K562 (cell line): ENCODE measurements around the gene DNAJC12. TPM values are rescaled to one million over a fixed set of nuclear protein-coding genes. Genes with fewer than 3 reads are reported as not detected.

Source experiments
- CREM ChIP-seq: IDR thresholded peaks from 2 replicates; pipeline ENCODE4 v1.6.1; 2014; ENCODE audit warnings: antibody characterized with exemption, low read depth
- ETS2 ChIP-seq: IDR thresholded peaks from 2 replicates; pipeline ENCODE4 v1.6.1; 2016; ENCODE audit warnings: borderline replicate concordance, missing genetic modification characterization, mild to moderate bottlenecking, moderate library complexity, missing compliant biosample characterization; ENCODE audit not compliant: poor library complexity, severe bottlenecking
- HNRNPLL ChIP-seq: fragments of 200-400 bp; formaldehyde crosslinking; IDR thresholded peaks from 2 replicates; pipeline ENCODE4 v1.6.1; 2017; ENCODE audit warnings: low read length, low read depth, mild to moderate bottlenecking; ENCODE audit not compliant: poor library complexity, severe bottlenecking
- NCOR1 ChIP-seq: fragments of 450-650 bp; IDR thresholded peaks from 2 replicates; pipeline ENCODE4 v1.6.1; 2016; ENCODE audit warnings: mild to moderate bottlenecking, moderate library complexity
- POLR2B ChIP-seq: fragments of 450-650 bp; IDR thresholded peaks from 2 replicates; pipeline ENCODE4 v1.6.1; 2018; ENCODE audit warnings: low read depth; ENCODE audit not compliant: partially characterized antibody
- POLR2G ChIP-seq: fragments of 200-400 bp; formaldehyde crosslinking; IDR thresholded peaks from 2 replicates; pipeline ENCODE4 v1.6.1; 2017; ENCODE audit warnings: low read depth, mild to moderate bottlenecking, antibody characterized with exemption, low read length, moderate library complexity
- PTBP1 ChIP-seq: fragments of 200-400 bp; formaldehyde crosslinking; IDR thresholded peaks from 2 replicates; pipeline ENCODE4 v1.6.1; 2017; ENCODE audit warnings: low read depth, low read length
- RBM25 ChIP-seq: fragments of 200-400 bp; formaldehyde crosslinking; IDR thresholded peaks from 2 replicates; pipeline ENCODE4 v1.6.1; 2018; ENCODE audit warnings: low read length, low read depth, moderate library complexity; ENCODE audit not compliant: severe bottlenecking
- ZNF143 ChIP-seq: sonication (generic); formaldehyde crosslinking; IDR thresholded peaks from 2 replicates; pipeline ENCODE4 v1.9.0; 2022; ENCODE audit warnings: mild to moderate bottlenecking, missing genetic modification reagents
- polyA plus RNA-seq, 8 experiments: library from polyadenylated mRNA; depleted of rRNA in 4 of 8; stranded (reverse) in 5 of 8; unstranded in 3 of 8; fragments of >200 nt; fragmentation: Nextera tagmentation in 2 of 8; fragmentation: Illumina TruSeq in 1 of 8; extraction: Ambion mirVana in 2 of 8; extraction: Trizol in 1 of 8; gene quantifications; 2 replicates each; pipeline versions ENCODE4 v1.2.1 to v1.2.3, GENCODE V29; 2011 to 2014; ENCODE audit warnings: inconsistent platforms in 1 of 8, missing spikeins in 1 of 8
- total RNA-seq, 7 experiments: library from RNA; depleted of rRNA in 6 of 7; stranded (reverse); fragments of >200 nt in 6 of 7; fragmentation: Illumina TruSeq in 2 of 7; extraction: Trizol in 2 of 7; gene quantifications; 2 replicates each; pipeline versions ENCODE4 v1.2.1 to v1.2.3, GENCODE V29; 2011 to 2021; ENCODE audit warnings: low replicate concordance in 1 of 7
- TF ChIP-seq, protein P1 (sequence below), 3 experiments: fragments of 200-800 bp in 1 of 3; fragments of 250-450 bp in 1 of 3; fragments of 450-650 bp in 1 of 3; sonication (Bioruptor Pico) in 1 of 3; sonication (Bioruptor generic) in 1 of 3; formaldehyde crosslinking in 1 of 3; IDR thresholded peaks; 2 replicates each; pipeline versions ENCODE4 v1.6.1 to v1.8.0; 2016 to 2022; ENCODE audit warnings: mild to moderate bottlenecking in 2 of 3, missing genetic modification characterization in 2 of 3, missing compliant biosample characterization in 1 of 3, moderate library complexity in 1 of 3
- TF ChIP-seq, protein P2 (sequence below), 2 experiments: fragments of 250-450 bp in 1 of 2; fragments of 450-650 bp in 1 of 2; sonication (Bioruptor Pico) in 1 of 2; IDR thresholded peaks; 2 replicates each; pipeline versions ENCODE4 v1.6.1 to v1.8.0; 2016 to 2021; ENCODE audit warnings: mild to moderate bottlenecking in 2 of 2, moderate library complexity in 2 of 2, missing compliant biosample characterization in 1 of 2, missing genetic modification characterization in 1 of 2
- TF ChIP-seq, protein P3 (sequence below): fragments of 250-450 bp; sonication (Bioruptor Pico); IDR thresholded peaks from 2 replicates; pipeline ENCODE4 v1.4.0; 2020; ENCODE audit warnings: borderline replicate concordance
- TF ChIP-seq, protein P4 (sequence below): conservative IDR thresholded peaks from 2 replicates; pipeline ENCODE4 v1.6.1; 2011; ENCODE audit warnings: low read depth, mild to moderate bottlenecking, low read length; ENCODE audit not compliant: control insufficient read depth
- TF ChIP-seq, protein P5 (sequence below): sonication (generic); formaldehyde crosslinking; IDR thresholded peaks from 2 replicates; pipeline ENCODE4 v1.8.1; 2022; ENCODE audit warnings: missing genetic modification reagents
- TF ChIP-seq, protein P6 (sequence below): fragments of 250-450 bp; sonication (Bioruptor Pico); IDR thresholded peaks from 2 replicates; pipeline ENCODE4 v1.8.0; 2021; ENCODE audit warnings: moderate library complexity, mild to moderate bottlenecking, inconsistent platforms

The DNAJC12 gene
- total and polyA plus RNA-seq, 9 of the 15 experiments (the other 6 are each of a cell fraction or from before 2014, with no cell fraction given) = 7.4 to 95.9 (median 68.5) TPM

DNA sequence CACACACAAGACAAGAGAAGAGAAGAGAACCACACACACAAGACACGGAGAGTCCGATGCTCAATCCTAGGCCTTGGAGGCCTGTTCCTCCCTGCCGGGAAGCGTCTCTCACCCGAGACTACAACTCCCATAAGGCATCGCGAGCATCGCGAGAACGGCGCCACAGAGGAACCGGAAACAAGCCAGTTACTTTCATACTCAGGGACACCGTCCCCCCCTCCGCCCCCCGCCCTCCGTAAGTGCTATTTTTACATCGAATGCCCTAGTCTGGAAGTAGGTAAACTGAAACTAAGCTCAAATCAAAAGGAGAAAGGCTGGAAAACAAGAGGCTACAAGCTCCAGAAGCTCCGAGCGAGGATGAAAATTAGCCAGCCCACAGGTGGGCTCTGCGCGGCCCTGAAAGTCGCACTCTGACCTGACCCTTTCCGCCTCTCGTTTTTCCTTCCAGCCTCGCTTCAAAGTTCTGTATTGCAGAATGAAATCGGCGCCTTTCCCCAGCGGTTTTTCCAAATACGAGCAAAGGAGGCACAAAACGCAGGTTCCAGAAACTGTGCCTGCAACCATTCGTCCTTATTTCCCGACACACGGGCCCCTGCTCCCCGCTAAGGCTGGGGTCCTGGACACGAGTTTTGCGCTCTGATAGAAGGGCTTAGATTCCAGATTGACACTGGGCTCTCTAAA, 11.5 kb upstream of the DNAJC12 start (continued):
- TF ChIP-seq, protein P1, sequence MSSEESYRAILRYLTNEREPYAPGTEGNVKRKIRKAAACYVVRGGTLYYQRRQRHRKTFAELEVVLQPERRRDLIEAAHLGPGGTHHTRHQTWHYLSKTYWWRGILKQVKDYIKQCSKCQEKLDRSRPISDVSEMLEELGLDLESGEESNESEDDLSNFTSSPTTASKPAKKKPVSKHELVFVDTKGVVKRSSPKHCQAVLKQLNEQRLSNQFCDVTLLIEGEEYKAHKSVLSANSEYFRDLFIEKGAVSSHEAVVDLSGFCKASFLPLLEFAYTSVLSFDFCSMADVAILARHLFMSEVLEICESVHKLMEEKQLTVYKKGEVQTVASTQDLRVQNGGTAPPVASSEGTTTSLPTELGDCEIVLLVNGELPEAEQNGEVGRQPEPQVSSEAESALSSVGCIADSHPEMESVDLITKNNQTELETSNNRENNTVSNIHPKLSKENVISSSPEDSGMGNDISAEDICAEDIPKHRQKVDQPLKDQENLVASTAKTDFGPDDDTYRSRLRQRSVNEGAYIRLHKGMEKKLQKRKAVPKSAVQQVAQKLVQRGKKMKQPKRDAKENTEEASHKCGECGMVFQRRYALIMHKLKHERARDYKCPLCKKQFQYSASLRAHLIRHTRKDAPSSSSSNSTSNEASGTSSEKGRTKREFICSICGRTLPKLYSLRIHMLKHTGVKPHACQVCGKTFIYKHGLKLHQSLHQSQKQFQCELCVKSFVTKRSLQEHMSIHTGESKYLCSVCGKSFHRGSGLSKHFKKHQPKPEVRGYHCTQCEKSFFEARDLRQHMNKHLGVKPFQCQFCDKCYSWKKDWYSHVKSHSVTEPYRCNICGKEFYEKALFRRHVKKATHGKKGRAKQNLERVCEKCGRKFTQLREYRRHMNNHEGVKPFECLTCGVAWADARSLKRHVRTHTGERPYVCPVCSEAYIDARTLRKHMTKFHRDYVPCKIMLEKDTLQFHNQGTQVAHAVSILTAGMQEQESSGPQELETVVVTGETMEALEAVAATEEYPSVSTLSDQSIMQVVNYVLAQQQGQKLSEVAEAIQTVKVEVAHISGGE (CRISPR knock-in tag; IDR thresholded peaks at IDR 0.05) = peak in 2 of 3 experiments; percentile 56 to 89; a peak in 3 of 6 replicates
- TF ChIP-seq CREM (peak; percentile 74), ZNF143 (CRISPR knock-in tag) (peak; percentile 95), POLR2G (peak; percentile 68), RBM25 (peak; percentile 88), NCOR1 (peak; percentile 30), ETS2 (tag) (no peak), PTBP1 (0 out of 2 replicates have a peak, but pooled peaks have one; percentile 76), POLR2B (peak; percentile 84), HNRNPLL (peak; percentile 35)
- TF ChIP-seq, protein P2, sequence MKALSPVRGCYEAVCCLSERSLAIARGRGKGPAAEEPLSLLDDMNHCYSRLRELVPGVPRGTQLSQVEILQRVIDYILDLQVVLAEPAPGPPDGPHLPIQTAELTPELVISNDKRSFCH (CRISPR knock-in tag; IDR thresholded peaks at IDR 0.05) = no peak
- TF ChIP-seq, protein P2 (tag; IDR thresholded peaks at IDR 0.05) = 0 out of 2 replicates have a peak, but pooled peaks have one; percentile 36
- TF ChIP-seq, protein P3, sequence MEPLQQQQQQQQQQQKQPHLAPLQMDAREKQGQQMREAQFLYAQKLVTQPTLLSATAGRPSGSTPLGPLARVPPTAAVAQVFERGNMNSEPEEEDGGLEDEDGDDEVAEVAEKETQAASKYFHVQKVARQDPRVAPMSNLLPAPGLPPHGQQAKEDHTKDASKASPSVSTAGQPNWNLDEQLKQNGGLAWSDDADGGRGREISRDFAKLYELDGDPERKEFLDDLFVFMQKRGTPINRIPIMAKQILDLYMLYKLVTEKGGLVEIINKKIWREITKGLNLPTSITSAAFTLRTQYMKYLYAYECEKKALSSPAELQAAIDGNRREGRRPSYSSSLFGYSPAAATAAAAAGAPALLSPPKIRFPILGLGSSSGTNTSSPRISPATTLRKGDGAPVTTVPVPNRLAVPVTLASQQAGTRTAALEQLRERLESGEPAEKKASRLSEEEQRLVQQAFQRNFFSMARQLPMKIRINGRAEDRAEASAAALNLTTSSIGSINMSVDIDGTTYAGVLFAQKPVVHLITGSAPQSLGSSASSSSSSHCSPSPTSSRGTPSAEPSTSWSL (CRISPR knock-in tag) = no peak
- TF ChIP-seq, protein P4, sequence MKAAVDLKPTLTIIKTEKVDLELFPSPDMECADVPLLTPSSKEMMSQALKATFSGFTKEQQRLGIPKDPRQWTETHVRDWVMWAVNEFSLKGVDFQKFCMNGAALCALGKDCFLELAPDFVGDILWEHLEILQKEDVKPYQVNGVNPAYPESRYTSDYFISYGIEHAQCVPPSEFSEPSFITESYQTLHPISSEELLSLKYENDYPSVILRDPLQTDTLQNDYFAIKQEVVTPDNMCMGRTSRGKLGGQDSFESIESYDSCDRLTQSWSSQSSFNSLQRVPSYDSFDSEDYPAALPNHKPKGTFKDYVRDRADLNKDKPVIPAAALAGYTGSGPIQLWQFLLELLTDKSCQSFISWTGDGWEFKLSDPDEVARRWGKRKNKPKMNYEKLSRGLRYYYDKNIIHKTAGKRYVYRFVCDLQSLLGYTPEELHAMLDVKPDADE = peak; percentile 97
- TF ChIP-seq, protein P5, sequence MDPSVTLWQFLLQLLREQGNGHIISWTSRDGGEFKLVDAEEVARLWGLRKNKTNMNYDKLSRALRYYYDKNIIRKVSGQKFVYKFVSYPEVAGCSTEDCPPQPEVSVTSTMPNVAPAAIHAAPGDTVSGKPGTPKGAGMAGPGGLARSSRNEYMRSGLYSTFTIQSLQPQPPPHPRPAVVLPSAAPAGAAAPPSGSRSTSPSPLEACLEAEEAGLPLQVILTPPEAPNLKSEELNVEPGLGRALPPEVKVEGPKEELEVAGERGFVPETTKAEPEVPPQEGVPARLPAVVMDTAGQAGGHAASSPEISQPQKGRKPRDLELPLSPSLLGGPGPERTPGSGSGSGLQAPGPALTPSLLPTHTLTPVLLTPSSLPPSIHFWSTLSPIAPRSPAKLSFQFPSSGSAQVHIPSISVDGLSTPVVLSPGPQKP = no peak
- TF ChIP-seq, protein P6, sequence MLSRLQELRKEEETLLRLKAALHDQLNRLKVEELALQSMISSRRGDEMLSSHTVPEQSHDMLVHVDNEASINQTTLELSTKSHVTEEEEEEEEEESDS (CRISPR knock-in tag) = no peak
